NCI-H446 (cell line): ENCODE results near the gene SLITRK2.

Source experiments
- DNase-seq, 2 experiments: peaks; one replicate each; lab custom pipeline; 2025; lab: John Stamatoyannopoulos, UW

The SLITRK2 gene, protein sequence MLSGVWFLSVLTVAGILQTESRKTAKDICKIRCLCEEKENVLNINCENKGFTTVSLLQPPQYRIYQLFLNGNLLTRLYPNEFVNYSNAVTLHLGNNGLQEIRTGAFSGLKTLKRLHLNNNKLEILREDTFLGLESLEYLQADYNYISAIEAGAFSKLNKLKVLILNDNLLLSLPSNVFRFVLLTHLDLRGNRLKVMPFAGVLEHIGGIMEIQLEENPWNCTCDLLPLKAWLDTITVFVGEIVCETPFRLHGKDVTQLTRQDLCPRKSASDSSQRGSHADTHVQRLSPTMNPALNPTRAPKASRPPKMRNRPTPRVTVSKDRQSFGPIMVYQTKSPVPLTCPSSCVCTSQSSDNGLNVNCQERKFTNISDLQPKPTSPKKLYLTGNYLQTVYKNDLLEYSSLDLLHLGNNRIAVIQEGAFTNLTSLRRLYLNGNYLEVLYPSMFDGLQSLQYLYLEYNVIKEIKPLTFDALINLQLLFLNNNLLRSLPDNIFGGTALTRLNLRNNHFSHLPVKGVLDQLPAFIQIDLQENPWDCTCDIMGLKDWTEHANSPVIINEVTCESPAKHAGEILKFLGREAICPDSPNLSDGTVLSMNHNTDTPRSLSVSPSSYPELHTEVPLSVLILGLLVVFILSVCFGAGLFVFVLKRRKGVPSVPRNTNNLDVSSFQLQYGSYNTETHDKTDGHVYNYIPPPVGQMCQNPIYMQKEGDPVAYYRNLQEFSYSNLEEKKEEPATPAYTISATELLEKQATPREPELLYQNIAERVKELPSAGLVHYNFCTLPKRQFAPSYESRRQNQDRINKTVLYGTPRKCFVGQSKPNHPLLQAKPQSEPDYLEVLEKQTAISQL

DNA sequence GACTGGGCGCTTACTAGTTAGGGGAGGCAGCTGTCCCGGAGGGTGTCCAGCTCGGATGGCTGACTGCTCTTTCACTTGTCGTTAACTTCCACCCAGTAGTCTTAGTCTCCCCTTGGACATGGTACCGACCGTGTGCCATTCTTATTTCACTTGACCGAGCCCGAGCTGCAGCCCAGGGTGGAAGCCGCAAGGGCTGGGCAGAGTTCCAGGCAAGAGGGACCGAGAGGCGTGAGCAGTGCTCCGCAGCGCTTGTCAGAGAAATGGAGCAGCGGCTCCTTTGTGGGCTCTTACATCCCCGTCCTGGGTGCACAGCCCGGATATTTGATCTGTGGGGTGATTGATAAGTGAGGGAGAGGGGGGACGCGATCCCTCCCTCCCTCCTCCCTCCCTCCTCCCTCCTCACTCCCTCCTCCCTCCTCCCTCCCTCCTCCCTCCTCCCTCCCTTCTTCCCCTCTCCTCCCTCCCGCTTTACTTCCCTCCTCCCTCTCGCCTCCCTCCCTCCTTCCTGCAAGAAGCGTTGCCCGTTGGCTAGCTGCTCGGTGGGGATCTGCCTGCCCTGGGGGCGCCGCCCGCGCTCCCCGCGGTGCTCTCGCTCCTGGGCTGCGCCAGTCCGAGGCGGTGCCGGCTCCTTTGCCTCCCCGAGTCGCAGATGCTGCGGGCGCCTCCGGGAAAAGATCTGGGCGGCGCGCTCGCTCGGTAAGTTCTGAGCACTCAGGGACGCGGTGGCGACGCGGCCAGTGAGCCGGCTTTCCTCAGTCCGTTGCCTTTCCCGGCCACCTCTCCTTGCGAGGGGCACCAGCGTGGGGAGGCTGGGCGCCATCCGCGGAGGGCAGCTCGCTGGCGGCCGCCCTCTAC is at the start of gene SLITRK2:
SLITRK2 (plus strand) TSS at position 499 of the 855 bp plus-strand sequence. CDS start 4,597 bp downstream, outside the sequence.
- no peak for DNase-seq

DNA sequence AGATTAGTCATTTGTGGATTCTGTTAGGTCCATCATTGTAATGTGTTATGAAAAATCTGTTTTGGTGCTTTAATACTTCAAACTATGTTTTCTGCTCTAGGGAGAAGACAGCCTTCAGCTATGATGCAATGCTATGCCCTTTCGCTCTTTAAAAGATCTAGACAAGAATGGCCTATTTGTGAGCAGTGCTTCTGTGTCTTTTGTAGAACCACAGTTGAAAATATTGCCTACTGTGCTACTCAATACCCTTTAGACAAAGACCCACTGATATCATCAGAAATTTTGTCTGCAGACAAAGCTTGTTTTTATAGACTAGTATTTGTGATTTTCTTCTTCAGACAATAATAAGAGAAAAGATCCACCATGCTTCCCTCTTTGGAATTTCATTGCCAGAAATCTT is 44.6 kb upstream of the SLITRK2 start:
- DNase-seq: no peak

DNA sequence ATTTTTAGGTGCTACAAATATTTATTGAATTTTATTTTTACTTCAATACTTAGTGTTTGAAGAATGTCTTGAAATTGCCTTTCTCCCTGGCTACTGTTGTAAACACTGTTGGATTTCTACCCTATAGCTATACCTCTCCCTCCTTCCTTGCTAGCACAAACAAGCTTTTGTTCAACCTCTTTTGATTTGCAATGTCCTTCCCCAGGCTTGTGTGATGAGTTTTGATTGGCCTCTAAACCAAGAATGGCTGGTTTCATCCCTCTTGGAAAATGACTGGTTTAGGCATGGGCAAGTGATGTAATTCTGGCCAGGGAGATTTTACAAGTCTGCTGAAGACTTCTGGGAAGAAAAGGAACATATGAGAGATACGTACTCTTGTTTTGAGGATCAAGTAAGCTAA is 25.3 kb upstream of the SLITRK2 start:
- DNase-seq: no peak

DNA sequence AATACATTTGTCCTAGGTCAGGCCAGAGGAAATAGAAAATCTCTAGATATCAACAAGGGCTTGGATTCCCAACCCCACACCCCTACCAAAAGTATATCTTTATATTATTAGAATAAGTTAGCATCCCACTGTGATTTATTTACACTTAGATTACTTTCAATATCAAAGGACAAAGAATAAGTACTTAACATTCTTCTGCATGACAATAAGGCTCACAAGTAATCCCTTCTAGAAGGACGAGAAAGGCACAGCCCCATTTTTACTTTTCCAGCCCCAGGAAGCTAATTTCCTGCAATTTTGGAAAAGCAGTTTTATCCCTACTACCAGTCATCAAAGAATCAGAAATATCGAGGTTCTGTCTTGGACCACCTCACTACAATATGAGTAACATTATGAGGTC is 14.1 kb upstream of the SLITRK2 start:
- no peak for DNase-seq

DNA sequence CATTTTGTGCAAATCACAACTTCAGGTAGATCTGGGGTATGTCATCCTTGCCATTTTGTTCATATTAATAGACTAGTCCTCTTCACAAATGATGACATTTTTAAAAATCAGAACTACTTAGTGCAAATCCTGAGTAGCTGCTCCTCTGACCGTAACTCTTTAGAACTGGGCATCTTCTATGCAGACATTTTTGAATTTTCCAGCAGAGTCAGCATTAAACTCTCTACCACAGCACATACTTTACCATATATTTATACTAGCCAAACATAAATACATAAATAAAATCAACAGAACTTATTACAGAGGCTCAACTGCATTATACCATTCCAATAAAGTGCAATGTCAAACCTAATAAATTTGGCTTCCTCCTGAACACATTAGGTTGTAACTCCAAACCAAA is 4.5 kb upstream of the SLITRK2 start:
- DNase-seq: no peak

DNA sequence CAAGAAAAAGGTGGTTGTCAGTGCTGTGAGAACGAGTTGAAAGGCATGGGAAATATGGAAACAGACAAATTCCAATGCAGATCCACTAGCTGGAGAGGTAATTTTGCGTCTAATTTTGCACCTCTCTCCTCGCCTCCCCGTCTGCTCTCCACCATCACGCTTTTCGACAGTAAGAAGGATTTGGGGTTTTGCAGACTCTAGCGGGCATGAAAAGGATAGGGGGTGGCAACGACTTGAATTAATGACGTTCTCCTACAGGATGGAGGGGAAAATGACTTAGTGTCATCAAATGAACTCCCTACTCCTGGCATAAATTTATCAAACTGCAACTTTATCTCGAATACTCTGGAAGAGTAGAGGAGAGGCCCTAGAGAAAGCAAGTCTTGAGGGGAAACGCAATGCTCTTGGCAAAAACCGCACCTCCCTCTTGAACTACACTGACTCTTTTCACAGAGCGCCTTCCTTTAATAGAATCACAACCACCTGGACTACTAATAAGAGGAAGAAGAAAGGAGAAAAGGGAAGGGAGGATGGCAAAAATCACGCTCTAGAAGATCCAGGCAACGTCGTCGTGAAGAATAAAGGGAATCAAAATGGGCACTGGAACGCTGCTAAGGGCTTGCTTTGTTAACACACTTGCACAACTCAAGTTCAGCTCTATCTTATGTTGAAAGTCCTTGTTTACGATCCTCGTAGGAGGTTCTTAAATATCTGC is 871 bp upstream of the SLITRK2 start:
- DNase-seq: no peak

DNA sequence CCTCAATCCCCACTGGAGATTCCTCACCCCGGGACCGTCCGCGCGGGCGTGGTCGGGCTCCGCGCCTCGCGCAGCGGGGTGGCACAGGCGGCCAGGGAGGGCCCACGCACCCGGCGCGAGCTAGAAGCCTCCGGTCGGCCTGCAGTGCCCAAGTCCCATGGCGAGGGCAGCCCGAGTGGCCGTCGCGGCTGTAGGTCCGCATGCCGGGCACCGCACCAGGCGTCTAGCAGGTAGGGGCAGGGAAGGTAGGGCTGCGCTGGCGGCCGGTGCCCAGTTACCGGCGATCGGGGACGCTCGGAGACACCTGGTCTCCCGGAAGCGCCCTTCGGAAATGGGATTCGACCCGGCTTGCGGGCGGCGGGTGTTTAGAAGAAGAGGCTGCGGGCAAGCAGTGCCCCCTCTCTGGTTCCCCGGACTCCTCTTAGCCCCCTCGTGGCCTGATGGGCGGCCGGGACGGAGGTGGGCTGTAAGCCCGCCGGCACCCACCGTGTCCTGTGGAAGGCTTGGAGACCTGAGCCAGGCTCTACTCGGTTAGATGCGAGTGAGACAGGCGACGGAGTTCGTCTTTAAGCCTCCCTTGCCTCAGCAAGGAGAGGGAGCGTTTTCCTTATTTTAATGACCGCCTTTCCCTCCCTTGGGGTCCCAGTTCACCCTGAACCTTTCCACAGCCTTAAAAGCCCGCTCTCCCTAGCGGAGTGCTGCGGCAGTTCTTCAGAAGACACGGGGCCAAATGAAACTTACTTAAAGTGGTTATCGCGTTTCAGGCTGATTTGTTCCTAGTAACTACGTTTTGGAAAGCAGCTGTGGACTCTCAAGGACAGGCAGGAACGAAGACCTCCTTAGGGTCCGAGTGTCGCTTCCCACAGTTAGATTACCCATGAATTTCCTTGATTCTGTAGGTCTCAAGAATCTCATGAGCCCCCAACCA is 821 bp downstream of the SLITRK2 start:
- no peak for DNase-seq

DNA sequence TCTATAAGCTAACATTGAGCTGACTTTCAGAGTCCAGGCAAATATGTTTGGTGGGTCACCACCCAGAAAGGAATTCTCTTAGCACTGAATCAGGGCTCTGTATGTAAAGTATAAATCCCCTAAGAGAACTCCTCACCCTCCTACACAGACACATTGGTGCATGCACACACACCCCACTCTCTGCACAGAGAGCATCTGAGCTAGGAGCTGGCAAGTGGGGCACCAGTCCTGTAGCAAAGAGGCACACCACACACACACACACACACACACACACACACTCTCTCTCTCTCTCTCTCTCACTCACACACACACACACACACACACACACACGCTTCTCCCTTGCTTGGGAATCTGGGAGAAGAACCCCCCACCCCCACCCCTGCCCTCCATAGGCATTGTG is 3.2 kb downstream of the SLITRK2 start:
- no peak for DNase-seq

DNA sequence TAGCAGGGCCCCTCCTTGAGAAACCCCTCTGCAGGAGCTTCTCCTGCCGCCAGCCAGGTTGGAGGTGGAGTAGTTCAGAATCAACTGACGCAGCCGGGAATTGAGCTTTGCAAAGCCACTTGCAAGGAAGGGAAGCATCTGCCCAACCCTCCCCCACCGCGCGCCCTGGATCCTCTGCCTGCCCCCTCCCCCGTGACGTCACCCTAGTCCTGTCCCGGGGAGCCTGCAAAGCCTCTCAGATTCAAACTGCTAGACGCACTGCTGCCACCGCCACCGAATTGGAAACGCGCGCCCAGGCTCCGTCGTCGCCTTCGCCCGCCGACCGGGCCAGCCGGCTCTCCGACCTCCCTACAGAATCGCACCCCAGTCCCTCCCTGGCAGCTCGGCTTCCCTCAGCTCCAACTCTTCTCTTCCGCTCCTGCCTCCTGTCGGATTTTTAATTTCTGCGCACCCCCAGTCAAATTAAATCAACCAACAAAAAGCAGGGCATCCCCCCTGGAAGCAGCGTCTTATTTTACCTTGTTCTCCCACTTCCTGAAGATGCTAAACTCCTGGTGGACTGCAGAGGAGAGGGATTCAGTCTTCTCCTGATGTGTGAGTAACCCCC is 3.8 kb downstream of the SLITRK2 start:
- no peak for DNase-seq

DNA sequence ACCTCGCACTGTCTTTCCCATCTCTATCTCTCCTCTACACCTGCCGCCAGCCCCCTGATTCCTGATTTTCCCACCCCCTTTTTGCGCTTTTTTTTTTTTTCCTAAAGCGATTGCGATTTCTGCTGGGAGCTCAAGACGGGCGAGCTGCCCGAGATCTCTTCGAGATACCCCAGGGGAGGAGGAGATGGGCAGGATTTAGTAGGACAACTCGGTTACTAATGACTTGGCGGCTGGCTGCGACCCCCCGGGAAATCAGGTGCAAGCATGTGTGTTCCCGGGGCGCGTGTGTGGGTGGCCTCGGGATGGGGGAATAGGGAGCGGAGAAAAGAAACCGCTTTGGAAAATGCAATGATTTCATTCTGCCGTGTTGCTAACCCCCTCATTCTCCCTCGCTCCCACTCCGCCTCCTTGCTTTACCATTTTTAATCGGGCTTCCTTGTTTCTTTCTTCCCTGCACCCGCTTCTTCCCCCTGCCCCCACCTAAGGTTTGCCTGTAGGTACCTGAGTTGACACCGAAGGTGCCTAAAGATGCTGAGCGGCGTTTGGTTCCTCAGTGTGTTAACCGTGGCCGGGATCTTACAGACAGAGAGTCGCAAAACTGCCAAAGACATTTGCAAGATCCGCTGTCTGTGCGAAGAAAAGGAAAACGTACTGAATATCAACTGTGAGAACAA is 4.4 kb downstream of the SLITRK2 start:
- DNase-seq: no peak

DNA sequence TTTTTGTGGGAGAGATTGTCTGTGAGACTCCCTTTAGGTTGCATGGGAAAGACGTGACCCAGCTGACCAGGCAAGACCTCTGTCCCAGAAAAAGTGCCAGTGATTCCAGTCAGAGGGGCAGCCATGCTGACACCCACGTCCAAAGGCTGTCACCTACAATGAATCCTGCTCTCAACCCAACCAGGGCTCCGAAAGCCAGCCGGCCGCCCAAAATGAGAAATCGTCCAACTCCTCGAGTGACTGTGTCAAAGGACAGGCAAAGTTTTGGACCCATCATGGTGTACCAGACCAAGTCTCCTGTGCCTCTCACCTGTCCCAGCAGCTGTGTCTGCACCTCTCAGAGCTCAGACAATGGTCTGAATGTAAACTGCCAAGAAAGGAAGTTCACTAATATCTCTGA is 5.5 kb downstream of the SLITRK2 start:
- DNase-seq: no peak

DNA sequence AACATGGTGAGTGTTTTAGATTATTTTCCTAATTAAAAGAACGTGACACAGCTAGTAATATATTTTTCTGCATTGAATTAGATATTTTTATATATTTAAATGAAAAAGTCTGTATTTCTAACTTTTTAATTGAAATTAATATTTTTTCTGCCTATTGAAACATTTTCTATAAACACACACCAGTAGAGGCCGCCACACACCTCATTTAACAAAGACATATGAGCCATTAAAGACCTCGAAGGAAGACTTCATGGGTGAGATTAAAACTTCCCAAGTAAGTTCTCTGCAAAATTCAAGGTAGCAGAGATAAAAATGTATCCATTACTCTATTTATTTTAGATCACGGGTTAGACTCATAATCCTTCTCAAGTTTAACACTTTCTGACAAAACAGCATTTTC is 8.3 kb downstream of the SLITRK2 start:
- no peak for DNase-seq

DNA sequence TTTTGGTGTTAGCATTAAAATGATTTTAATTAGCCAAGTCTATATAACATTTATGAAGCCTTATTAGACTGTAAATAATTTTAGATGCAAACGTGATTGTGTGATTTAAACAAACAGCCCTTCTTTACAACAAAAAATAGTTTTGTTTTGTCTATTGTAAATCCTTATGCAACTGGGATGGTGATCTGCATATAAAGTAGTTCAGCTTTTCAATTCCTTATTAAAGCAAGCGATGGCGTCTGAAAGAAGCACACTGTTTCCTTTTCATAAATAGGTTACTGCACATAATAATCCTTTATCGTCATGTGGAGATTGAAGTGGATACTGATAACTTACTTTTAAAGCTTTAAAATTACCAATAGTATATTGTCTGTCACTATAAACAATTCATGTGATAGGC is 8.8 kb downstream of the SLITRK2 start:
- DNase-seq: no peak

DNA sequence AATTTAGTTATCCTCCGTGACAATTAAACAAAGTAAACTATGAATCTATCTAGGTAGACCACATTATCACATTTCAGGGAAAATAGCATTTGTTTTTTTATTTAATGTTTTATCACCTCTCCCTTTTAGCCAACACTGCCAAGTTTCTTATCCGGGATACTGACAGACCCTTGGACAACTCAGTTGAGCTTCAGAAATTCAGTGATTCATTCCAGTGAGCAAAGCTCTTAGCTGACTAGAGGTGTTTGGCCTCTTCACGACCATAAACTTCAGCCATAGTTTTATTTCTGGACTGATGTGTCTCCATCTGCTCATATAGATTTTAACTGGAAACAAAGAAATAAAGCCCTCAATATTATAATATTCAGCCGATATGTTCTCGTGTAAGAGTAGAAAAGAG is 15.2 kb downstream of the SLITRK2 start:
- DNase-seq: no peak

DNA sequence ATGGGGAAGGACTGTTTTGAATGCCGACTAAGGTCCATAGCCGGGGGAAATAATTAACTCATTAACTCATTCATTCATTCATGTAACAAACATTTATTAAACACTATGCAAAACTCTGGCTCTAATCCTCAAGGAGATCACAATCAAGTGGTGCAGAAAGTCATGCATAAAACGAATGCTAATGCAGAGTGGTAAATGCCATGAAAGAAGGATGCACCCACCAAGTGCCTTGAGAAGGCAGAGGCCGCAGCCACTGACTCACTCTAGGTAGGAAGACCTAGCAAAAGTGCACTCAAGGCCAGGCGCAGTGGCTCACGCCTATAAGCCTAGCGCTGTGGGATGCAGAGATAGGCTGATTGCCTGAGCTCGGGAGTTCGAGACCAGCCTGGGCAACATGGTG is 22.9 kb downstream of the SLITRK2 start:
- no peak for DNase-seq

DNA sequence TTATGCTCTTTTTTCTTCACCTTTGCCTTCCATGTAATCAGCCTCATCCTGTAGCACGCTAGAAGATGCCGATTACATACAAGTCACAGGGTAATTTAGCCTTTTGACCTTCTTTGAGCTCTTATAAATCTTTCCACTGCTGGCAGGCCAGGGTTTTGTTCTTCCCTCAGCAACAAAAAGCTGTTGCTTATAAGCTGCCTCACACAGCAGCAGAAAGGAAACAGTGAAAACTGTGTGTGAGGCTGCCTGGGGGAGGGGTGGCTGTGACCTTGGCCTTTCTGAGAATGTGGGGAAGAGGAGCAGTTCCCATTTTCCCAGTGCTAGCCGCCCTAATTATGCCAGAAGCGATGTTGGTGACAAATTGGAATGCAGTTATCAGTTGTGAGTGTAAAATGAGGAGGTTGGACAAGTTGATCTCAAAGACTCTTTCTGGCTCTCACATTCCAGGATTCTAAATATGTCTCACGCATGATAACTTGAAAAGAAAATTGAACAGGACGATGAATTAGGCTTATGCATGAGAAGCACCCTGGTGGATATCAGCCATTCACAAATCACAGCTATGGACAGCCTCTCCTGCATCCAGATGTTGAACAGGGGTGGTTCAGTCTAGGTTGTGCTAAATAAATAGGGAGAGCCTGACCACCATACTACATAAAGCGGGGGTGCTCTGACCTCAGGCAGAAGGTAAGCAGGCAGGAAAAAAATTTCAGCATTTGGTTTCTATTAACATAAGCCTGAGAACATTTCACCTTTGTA is 25.7 kb downstream of the SLITRK2 start:
- DNase-seq: no peak

DNA sequence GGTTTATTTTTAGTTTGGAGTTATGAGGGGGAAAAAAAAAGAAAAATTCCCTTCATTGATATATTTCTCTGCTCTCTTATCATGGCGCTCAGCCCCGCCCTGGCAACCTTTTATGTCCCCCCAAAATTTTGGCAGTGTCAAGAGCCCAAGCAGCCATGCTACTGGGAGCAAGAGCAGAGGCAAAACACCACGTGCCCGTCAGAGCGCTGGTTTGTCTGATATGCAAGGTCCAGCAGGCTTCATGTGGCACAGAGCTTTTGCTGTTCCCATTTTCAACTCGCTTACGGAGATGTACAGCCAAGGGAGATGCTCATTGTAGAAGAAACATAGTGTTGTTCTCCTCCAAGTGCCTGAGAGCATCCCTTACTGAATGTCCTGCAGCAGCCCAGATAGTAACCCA is 27.3 kb downstream of the SLITRK2 start:
- no peak for DNase-seq

DNA sequence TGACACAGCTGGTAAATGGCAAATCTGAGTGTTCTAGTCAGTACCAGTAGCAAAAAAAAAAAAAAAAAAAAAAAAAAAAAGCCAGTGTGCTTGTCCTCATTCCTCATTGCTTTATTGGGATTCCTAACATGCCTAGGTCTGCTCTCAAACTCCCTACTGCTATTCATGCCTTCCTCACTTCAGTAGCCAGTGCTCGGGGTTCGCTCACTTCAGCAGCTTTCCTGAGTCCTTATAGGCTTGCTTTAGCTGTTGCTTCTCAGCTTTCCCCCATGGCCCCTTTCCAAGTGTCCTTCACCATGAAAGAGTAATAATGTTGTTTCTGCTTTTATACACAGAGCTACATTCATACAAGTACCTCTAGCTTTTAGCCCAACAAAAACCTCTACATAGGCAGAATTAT is 30.8 kb downstream of the SLITRK2 start:
- DNase-seq: no peak

DNA sequence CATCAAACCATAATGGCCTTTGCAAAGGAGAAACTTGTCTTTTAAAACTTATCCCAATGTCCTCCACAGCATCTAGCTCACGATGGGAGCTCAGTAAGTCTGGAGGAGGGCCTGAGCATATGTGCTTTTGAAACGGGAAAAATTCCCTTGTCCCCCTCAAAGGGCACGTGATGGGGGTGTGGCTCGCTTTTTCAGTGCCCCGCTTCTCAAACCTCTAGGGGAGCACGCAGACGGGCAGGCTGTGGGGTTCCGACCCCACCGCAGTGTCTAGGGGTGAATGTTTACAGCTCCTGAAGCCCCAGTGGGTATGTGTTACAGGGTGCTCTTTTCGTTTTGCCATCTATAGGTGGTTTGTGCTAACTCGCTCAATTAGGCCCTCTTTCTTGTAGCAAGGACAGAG is 31.2 kb downstream of the SLITRK2 start:
- no peak for DNase-seq
